NCI-H510A (cell line): ENCODE measurements around the gene RNF40.

Experiments used
- DNase-seq: peaks from one replicate; lab custom pipeline; 2025; lab: John Stamatoyannopoulos, UW

The RNF40 gene

DNA sequence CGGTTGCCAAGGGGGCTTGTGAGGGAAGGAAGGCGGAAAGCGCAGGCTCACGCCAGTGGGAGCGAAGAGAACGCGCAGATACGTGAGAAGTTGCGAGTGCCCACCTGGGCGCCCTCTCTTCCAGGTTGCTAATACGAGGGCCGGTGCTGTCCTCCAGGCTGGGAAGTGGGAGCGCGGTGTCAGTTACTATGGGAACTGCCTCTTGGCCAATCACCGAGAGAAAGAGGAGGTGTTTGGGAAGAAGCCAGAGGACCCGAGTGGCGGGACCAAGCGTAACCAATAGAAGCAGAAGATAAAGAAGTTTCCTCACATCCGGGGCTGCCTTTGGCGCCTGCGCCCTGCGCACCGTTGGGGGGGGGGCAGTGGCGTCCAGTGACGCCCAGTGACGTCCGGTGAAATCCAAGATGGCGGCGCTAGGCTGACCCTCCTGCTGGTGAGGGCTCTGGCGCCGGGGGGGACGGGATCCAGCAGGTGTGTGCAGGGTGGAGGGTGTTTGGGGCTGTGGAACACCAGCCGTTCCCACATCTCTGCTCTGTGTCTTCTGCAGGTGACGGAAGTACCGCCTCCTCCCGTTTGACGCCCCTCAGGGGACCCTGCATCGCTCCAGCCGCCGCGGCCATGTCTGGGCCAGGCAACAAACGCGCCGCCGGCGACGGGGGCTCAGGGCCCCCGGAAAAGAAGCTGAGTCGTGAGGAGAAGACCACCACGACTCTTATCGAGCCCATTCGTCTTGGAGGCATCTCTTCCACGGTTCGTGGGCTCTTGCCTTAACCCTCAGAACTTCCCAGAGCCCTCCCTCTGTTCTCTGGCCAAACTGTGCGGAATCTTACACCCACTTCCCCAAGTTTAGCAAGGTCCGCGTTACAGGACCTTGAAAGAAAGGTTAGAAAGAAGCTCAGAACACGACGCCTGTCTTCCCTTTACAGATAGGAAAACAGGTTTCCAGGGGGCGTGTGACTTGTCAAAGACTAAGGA, at the start of gene RNF40, which contains the start of gene CFAP119:
Gene RNF40, plus strand, starts transcription at position 395 of the 975 bp plus-strand sequence. Its CDS starts 224 bp downstream, at position 619.
Gene CFAP119, minus strand, starts transcription at position 135 of the 975 bp plus-strand sequence. CDS start 314 bp downstream, outside the sequence.
- DNase-seq, result peak; percentile 97

DNA sequence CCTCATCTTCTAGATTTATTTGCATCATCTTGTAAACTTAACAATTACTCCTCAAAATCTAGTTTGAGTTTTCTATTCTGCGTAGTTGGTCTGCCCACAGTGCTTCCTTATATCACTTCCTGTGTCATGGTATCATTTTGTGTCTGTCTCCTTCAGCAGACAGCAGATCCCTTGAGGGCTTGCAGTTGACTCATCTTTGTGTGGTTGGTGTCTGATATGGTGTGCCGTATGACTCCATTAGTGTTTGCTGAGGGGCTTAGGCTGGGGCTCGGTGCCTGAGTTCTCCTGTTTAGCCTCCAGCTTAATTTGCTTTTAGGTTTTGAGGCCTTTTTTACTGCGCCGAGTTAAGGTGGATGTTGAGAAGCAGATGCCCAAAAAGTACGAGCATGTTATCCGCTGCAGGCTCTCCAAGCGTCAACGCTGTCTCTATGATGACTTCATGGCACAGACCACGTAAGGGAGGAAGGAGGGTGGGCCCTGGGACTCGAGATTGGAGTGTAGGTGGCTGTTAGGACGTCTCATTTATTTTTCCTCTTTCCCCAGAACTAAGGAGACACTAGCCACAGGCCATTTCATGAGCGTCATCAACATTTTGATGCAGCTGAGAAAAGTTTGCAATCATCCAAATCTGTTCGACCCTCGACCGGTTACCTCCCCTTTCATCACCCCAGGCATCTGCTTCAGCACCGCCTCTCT, 46.2 kb upstream of the RNF40 start:
- DNase-seq, result no peak

DNA sequence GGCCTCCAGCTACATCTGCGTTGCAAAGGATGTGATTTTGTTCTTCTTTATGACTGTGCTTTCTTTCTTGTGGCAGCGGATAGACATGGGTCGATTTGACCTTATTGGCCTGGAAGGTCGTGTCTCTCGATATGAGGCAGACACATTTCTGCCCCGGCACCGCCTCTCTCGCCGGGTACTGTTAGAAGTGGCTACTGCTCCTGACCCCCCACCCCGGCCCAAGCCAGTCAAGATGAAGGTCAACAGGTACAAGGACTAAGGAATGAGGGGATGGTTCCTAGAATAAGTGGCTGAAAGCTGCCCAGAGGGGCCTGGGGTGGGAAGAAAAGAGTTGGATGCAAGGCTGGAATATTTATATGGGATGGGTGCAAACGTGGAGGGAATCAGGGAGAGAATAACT, 42.0 kb upstream of the RNF40 start:
- DNase-seq, result no peak

DNA sequence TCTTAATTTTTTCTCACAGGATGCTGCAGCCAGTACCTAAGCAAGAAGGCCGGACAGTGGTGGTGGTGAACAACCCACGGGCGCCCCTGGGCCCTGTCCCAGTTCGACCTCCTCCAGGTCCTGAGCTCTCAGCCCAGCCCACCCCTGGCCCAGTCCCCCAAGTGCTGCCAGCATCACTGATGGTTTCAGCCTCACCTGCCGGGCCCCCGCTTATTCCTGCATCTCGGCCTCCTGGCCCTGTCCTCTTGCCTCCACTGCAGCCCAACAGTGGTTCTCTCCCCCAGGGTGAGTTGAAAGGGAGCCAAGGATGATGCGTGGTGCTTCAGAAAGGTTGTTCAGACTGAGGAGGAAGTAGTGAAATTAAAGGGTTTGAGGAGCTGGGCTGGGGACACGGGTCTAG, 41.4 kb upstream of the RNF40 start:
- no peak for DNase-seq

DNA sequence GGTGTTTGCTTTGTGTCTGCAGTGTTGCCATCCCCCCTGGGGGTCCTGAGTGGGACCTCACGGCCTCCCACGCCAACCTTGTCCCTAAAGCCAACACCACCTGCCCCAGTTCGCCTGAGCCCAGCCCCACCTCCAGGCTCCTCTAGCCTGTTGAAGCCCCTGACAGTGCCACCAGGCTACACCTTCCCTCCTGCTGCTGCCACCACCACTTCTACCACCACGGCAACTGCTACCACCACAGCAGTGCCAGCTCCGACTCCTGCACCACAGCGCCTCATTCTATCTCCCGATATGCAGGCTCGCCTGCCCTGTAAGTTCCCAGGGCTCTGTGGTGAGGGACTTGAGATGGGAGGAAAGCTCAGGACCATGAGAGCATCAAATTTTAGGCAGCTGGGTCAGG, 41.0 kb upstream of the RNF40 start:
- no peak for DNase-seq

DNA sequence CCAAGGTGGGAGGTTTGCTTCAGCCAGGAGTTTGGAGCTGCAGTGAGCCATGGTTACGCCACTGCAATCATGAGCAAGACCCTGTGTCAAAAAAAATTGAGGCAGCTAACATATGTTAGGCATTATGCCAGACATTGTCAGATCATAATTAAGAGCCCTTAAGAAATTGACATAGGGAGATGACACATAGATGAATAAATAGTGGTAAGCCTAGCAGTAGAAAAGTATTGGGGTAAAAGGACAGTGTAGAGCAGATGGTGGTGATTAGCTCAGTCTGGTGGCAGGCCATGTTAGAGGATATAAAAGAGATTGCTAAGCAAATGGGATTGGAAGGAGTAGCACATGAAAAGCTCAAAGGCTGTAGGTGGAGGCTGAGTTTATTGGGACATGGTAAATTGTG, 40.5 kb upstream of the RNF40 start:
- DNase-seq, result no peak

DNA sequence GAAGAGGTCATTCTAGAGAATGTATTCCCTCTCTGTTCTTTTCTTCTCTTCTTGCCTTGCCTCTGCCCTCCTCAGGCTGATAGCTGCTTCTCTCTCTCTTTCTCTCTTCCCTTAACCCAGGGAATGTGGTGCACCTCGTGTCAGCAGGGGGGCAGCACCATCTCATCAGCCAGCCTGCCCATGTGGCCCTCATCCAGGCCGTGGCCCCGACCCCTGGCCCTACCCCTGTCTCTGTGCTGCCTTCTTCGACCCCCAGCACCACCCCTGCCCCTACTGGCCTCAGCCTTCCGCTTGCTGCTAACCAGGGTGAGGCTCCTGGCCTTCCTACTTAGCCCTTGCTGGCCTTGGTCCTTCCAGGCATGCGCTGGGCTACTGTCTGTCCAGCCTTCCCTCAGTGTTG, 39.7 kb upstream of the RNF40 start:
- no peak for DNase-seq

DNA sequence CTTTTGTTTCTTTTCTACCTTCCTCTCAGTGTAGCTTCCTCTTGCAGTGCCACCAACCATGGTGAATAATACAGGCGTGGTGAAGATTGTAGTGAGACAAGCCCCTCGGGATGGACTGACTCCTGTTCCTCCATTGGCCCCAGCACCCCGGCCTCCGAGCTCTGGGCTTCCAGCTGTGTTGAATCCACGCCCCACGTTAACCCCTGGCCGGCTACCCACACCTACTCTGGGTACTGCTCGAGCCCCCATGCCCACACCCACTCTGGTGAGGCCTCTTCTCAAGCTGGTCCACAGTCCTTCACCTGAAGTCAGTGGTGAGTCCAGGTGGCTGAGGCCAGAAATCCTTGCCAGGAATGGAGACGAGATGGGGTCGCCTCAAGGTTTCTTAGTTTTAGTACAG, 39.2 kb upstream of the RNF40 start:
- no peak for DNase-seq

DNA sequence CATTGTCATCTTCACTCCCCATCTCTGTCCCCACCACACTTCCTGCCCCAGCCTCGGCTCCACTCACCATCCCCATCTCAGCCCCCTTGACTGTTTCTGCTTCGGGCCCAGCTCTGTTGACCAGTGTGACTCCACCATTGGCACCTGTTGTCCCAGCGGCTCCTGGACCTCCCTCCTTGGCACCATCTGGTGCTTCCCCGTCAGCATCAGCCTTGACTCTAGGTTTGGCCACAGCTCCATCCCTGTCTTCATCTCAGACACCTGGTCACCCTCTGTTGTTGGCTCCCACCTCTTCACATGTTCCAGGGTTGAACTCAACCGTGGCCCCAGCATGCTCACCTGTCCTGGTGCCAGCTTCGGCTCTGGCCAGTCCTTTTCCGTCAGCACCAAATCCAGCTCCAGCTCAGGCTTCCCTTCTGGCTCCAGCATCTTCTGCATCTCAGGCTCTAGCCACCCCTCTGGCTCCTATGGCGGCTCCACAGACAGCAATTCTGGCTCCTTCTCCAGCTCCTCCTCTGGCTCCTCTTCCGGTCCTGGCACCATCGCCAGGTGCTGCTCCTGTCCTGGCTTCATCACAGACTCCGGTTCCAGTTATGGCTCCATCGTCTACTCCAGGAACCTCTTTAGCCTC, 38.3 kb upstream of the RNF40 start:
- DNase-seq, result no peak

DNA sequence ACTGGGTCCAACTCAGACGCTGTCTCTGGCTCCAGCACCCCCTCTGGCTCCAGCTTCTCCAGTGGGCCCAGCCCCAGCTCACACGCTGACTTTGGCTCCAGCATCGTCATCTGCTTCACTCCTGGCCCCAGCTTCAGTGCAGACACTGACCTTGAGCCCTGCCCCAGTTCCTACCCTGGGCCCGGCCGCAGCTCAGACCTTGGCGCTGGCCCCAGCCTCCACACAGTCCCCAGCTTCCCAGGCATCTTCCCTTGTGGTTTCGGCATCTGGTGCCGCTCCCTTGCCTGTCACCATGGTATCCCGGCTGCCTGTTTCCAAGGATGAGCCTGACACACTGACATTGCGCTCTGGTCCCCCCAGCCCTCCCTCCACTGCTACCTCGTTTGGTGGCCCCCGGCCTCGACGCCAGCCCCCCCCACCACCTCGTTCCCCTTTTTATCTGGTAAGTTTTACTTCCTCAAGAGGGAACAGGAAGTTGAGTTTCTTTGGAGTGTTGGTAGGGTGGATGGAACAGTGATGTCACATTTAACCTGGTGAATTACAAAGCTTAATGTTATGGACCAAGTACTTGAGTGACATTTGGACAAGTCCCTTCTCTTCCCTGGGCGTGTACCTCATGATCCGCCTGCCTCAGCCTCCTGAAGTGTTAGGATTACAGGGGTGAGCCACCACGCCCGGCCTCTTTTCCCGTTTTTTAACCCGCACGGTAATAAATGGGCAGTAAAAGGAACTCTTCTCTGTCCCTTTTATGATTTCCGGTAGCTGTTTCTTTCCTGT, 37.3 kb upstream of the RNF40 start:
- DNase-seq, result no peak

DNA sequence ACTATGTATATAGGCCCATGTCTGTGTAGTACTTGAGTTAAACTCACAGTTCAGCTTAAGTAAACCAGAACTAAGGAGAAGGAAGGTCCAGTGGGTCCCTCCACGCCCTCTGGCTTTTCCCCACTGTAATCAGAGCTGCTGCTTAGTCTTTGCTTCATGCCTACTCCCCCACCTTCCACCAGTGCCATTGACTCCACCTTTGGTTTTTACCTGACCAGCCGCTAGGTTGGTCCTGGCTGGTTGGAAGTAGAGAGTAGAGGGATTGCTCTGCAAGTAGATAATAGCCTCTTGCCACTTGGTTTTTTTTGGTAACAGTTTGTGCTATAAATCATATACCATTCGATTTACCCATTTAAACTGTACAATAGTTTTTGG, 36.7 kb upstream of the RNF40 start:
- DNase-seq, result no peak

DNA sequence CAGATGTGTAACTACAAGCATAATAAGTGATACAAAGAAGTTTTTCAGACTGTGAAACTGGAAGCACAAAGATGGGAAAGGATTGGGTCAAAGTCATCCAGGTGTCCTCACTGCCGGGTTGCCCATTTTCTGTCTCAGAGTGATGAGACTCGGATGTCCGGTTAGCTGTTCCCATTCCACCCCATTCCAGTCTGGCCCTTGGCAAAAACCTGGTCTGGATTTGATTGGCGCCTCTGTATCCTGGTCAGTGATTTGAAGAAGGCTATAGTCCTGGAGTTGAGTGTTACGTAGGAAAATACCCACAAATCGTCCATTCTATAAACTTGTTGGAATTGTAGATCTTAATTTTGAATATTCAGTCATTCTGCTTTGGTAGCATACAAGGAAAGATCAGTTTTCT, 33.8 kb upstream of the RNF40 start:
- no peak for DNase-seq

DNA sequence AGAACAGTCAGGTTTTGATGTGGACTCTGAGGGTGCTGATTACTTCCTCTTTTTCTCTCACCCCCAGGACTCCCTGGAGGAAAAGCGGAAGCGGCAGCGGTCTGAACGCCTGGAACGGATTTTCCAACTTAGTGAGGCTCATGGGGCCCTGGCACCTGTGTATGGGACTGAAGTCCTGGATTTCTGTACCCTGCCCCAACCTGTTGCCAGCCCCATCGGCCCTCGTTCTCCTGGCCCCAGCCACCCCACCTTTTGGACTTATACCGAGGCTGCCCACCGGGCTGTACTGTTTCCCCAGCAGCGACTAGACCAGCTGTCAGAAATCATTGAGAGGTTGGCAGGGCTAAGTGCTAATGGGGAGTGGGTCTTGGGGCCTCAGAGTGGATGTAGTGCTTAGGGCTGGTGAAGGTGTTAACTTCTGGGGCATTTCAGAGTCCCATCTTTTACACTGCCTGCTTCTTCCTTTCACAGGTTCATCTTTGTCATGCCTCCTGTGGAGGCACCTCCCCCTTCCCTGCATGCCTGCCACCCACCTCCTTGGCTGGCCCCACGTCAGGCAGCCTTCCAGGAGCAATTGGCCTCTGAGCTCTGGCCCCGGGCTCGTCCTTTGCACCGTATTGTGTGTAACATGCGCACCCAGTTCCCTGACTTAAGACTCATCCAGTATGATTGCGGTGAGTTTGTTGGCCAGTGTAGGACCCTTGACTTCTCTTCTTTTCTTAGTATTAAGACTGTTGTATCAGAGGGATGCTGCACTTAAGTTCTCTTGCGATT, 33.0 kb upstream of the RNF40 start:
- DNase-seq, result no peak

DNA sequence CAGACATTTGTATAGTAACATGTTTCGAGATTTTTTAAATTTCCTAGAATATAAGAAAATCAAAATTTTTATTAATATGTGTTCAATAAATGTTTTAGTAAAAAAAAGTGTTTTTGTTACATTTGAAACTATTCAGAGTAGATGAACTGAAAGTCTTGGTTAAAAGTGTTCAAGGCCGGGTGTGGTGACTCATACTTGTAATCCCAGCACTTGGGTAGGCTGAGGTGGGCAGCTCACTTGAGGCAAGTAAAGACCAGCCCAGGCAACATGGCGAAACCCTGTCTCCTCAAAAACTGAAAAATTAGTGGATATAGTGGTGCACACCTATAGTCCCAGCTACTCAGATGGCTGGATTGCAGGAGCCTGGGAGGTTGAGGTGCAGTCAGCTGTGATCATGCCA, 30.7 kb upstream of the RNF40 start:
- no peak for DNase-seq

DNA sequence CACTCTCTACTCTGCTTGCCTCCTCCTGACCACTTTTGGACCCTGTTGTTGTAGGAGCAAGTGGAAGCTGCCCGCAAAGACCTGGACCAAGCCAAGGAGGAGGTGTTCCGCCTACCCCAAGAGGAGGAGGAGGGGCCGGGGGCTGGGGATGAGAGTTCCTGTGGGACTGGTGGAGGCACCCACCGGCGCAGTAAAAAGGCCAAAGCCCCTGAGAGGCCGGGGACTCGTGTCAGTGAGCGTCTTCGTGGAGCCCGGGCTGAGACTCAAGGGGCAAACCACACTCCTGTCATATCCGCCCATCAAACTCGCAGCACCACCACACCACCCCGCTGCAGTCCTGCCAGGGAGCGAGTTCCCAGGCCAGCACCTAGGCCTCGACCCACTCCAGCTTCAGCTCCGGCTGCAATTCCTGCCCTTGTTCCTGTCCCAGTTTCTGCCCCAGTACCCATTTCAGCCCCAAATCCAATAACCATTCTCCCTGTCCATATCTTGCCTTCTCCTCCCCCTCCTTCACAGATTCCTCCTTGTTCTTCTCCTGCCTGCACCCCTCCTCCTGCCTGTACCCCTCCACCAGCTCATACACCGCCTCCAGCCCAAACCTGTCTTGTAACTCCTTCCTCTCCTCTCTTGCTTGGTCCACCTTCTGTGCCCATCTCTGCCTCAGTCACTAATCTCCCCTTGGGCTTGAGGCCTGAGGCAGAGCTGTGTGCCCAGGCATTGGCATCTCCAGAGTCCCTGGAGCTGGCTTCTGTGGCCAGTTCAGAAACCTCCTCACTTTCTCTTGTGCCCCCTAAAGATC, 24.9 kb upstream of the RNF40 start:
- no peak for DNase-seq

DNA sequence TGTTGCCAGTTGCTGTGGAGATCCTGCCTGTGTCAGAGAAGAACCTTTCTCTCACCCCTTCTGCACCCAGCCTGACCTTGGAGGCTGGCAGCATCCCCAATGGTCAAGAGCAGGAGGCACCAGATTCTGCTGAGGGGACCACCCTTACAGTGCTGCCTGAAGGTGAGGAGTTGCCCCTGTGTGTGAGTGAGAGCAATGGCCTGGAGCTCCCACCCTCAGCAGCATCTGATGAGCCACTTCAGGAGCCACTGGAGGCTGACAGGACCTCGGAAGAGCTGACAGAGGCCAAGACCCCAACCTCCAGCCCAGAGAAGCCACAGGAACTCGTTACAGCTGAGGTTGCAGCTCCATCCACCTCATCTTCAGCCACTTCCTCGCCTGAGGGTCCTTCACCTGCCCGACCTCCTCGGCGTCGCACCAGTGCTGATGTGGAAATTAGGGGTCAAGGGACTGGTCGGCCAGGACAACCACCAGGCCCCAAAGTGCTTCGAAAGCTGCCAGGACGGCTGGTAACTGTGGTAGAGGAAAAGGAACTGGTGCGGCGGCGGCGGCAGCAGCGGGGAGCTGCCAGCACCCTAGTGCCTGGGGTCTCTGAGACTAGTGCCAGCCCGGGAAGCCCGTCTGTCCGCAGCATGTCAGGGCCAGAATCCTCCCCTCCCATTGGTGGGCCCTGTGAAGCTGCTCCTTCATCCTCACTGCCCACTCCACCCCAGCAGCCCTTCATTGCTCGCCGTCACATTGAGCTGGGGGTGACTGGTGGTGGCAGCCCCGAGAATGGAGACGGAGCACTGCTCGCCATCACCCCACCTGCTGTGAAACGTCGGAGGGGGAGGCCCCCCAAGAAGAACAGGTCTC, 24.1 kb upstream of the RNF40 start:
- no peak for DNase-seq

DNA sequence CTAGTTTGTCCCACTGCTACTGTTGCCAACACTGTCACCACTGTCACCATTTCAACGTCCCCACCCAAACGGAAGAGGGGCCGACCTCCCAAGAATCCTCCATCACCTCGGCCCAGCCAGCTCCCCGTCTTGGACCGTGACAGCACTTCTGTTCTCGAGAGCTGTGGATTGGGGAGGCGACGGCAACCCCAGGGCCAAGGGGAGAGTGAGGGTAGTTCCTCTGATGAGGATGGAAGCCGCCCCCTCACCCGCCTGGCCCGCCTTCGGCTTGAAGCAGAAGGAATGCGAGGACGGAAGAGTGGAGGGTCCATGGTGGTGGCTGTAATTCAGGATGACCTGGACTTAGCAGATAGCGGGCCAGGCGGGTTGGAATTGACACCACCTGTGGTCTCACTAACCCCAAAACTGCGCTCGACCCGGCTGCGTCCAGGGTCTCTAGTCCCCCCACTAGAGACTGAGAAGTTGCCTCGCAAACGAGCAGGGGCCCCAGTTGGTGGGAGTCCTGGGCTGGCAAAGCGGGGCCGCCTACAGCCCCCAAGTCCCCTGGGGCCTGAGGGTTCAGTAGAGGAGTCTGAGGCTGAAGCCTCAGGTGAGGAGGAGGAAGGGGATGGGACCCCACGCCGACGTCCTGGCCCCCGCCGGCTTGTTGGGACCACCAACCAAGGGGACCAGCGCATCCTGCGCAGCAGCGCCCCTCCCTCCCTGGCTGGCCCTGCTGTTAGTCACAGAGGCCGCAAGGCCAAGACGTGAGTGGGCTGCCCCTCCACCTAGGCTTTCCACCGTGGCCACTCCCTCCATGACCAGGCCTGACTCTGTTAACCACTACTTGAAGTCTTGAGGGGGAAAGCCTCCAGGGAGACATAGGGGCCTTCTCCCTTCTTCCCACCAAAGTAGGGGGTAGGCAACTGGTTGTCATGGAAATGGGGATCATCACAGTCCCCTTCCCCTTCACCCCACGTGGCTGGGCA, 22.9 kb upstream of the RNF40 start:
- DNase-seq, result no peak
